Ishikawa (cell line): ENCODE data around the gene KSR2.

ENCODE experiments used
- CEBPB ChIP-seq: IDR thresholded peaks from 2 replicates; pipeline ENCODE4 v1.6.1; 2012
- CREB1 ChIP-seq: IDR thresholded peaks from 2 replicates; pipeline ENCODE4 v1.6.1; 2012; ENCODE audit warnings: low read depth
- EGR1 ChIP-seq: IDR thresholded peaks from 2 replicates; pipeline ENCODE4 v1.6.1; 2012
- EP300 ChIP-seq: IDR thresholded peaks from 2 replicates; pipeline ENCODE4 v1.6.1; 2012; ENCODE audit warnings: borderline replicate concordance
- FOXM1 ChIP-seq: IDR thresholded peaks from 2 replicates; pipeline ENCODE4 v1.6.1; 2012; ENCODE audit warnings: low read depth, borderline replicate concordance
- MAX ChIP-seq: IDR thresholded peaks from 2 replicates; pipeline ENCODE4 v1.6.1; 2012
- NFIC ChIP-seq: IDR thresholded peaks from 2 replicates; pipeline ENCODE4 v1.6.1; 2012
- RAD21 ChIP-seq: IDR thresholded peaks from 2 replicates; pipeline ENCODE4 v1.6.1; 2012; ENCODE audit warnings: low read depth
- REST ChIP-seq: IDR thresholded peaks from 2 replicates; pipeline ENCODE4 v1.6.1; 2012; ENCODE audit warnings: low read depth, mild to moderate bottlenecking
- TAF1 ChIP-seq: IDR thresholded peaks from 2 replicates; pipeline ENCODE4 v1.6.1; 2012; ENCODE audit warnings: low read depth, mild to moderate bottlenecking
- TCF12 ChIP-seq: IDR thresholded peaks from 2 replicates; pipeline ENCODE4 v1.6.1; 2012; ENCODE audit warnings: low read depth
- TEAD4 ChIP-seq: IDR thresholded peaks from 2 replicates; pipeline ENCODE4 v1.6.1; 2012
- USF1 ChIP-seq: IDR thresholded peaks from 2 replicates; pipeline ENCODE4 v1.6.1; 2012
- YY1 ChIP-seq: IDR thresholded peaks from 2 replicates; pipeline ENCODE4 v1.6.1; 2012; ENCODE audit warnings: low read depth
- ZBTB7A ChIP-seq: IDR thresholded peaks from 2 replicates; pipeline ENCODE4 v1.6.1; 2012; ENCODE audit warnings: low read depth

KSR2 gene

GRCh38 chr12:117998719-117999118, 29.9 kb upstream of the KSR2 start:
- TF ChIP-seq REST (no peak), YY1 (no peak), RAD21 (no peak), TAF1 (no peak), CREB1 (no peak), FOXM1 (no peak), NFIC (no peak), EGR1 (no peak), USF1 (no peak)

GRCh38 chr12:117994551-117995438, 26.0 kb upstream of the KSR2 start:
- TF ChIP-seq TEAD4, result no peak
- no peak for TF ChIP-seq NFIC
- no peak for TF ChIP-seq YY1
- no peak for TF ChIP-seq EGR1
- TF ChIP-seq CREB1, result no peak
- no peak for TF ChIP-seq EP300
- no peak for TF ChIP-seq ZBTB7A
- no peak for TF ChIP-seq RAD21
- no peak for TF ChIP-seq REST
- no peak for TF ChIP-seq TAF1
- no peak for TF ChIP-seq CEBPB

- TF ChIP-seq EGR1 (no peak), ZBTB7A (no peak), FOXM1 (no peak), USF1 (no peak), TAF1 (no peak), TCF12 (no peak), CEBPB (no peak), RAD21 (no peak), CREB1 (no peak), EP300 (no peak), YY1 (no peak), TEAD4 (no peak), NFIC (no peak), MAX (no peak), REST (no peak)
Observed at GRCh38 chr12:117986705-117987469, 18.1 kb upstream of the KSR2 start.

- no peak for TF ChIP-seq FOXM1
- TF ChIP-seq EGR1, result no peak
- TF ChIP-seq USF1, result no peak
Observed at GRCh38 chr12:117985182-117985581, 16.4 kb upstream of the KSR2 start.
